HG03575 (cell line): ENCODE measurements around the gene RPP25L.

Source experiments
- ATAC-seq: cut with Tn5 transposase; IDR thresholded peaks from one replicate; pipeline ENCODE4 v1.9.1; 2021; ENCODE audit not compliant: unreplicated experiment, insufficient number of reproducible peaks, low FRiP score; ENCODE audit errors: extremely low read depth

The RPP25L gene

DNA sequence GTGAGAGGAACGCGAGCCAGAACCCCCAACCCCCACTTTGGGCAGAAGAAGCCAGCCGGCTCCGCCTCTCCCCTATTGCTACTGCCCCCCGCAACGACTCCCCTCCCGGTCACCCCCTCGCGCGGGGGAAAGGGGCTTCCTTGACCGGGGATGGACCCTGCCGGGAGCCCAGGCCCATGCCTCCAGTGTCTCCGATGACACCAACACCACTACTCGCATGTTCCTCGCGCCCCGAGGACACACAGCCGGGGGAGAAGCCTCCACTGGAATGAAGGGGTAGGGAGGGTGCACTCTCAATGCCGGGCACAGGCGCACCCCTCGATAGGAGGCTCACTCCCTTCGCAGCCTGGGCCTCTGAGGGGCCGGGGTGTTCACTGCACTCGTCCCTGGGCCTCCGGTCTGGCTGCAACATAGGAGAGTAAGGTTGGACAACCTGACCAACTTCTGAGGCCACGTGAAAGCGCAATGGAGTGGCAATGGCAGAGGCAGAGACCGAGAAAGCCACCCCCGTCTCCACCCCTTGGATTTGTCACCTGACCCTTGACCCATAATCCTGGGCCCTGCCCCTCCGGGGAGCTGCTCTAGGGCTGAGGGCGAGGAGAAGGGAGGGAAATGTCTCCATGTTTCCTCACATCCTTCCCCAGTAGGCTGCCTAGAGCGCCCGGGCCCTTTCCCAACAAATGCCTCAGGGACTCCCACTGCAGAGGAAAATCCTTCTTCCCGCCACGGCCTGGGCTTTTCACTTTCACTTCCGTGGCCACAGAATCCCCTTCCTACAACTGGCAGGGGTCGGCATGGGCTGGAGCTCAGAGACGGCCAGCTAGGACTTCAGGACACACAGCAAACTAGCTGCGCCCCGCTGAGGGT, 21.3 kb downstream of the RPP25L start:
- no peak for ATAC-seq

DNA sequence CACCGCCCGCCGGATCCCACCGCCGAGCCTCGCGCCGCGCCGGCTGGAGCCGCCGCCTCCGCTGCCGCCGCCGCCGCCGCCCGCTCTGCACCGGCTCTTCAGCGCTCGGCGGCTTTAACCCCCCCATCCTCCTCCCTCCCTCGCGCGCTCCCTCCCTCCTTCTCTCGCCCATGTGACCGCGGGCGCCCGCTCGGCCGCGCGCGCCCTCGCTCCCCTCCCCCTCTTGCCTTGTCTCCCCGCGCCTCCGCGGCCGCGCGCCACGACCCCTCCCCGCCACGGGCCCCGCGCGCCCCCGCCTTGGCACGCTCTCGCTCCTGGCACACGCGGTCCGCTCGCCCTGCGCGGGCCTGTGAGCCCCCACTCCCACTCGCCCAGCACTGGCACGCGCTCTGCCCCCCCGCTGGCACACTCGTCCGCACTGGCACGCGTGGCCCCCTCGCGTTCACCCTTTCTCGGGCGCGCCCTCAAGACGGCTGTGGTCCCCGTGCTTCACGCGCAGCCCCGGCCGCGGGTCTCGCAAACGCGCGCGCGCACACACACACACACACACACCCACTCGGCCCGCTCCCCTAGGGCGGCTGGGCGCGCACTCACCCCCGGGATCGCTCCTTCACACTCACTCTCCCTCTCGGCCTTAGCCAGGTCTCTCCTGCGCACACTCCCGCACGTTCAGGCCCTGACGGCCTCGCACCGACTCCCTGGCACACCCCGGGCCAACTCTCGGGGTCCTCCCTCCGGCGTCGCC, 22.1 kb downstream of the RPP25L start, which contains the start of gene CNTFR:
CNTFR (minus strand) TSS at position 89 of the 745 bp plus-strand sequence. CDS start 20,743 bp downstream, outside the sequence.
- no peak for ATAC-seq

GRCh38 chr9:34588671-34589635, 22.9 kb downstream of the RPP25L start:
- no peak for ATAC-seq

GRCh38 chr9:34587271-34587670, 24.6 kb downstream of the RPP25L start:
- no peak for ATAC-seq

DNA sequence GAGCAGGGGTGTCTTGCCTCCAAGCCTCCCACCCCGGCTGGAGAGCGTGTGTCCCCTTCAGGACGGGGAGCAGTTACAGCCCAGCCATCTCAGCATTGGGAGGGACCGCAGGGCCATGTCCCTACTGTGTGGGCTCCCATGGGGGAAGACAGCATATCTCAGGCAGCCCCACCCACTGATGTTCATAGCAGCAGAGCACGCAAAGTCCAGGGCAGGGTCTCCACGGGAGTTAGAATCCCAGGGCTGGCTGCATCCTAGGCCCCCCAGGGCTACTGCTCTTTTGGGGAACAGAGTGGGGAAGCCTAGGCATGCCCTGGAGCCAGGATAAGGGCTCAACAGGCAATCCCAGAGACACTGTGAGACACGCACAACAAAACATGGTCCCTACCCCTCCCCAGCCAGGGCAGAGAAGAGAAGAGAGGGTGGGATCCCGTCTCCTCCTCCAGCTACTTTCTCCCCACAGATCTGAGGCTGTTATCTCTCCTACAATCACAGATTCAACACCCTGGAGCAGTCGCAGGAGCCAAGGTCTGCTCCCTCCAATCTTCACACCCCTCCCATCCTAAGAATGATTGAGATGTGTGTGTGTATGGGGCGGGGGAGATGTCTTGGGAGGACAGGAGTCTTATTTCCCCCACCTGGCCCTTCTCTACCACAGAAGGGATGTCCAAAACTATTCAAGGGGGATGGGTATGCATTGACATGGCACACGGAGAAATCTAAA, 25.8 kb downstream of the RPP25L start:
- no peak for ATAC-seq

DNA sequence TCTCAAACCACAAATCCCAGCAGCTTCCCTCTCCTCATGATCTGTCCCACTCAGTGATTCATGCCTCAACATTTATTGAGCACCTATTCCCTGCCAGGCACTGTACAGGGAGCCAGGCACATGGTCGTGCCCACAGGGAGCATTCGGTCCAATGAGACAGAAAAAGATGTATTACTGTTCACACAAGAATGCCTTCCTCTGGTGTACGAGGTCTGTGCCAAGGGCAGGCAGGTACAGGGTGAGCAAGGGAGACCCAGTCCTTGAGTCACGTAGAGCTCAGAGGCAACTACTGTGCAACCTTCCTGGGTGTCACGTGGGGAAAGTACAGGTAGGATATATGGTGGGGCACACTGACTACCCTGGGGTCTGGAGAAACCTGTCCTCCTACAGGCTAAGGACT, 26.9 kb downstream of the RPP25L start:
- no peak for ATAC-seq

GRCh38 chr9:34582787-34583186, 29.1 kb downstream of the RPP25L start:
- ATAC-seq = no peak

- ATAC-seq = no peak
Observed at GRCh38 chr9:34581318-34581717, 30.6 kb downstream of the RPP25L start.

- ATAC-seq = no peak
Observed at GRCh38 chr9:34580358-34580757, 31.5 kb downstream of the RPP25L start.

DNA sequence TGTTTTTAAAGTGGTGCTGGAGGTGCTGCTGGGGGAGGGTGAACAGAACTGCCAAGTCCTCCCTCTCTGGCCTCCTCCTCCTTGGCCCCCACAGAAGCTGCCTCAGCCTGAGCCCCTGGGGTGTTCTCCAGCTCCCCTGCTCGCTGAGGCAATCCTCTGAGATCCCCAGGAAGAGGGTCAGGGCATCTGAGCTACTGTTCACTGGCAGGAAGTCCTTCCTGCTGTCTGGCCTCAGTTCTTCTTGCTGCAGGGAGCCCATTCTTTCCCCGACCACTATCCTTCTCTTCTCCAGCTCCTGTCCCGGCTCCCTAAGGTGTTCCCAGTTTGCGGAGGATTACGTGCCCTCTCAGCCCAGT, 32.1 kb downstream of the RPP25L start:
- ATAC-seq = no peak

- no peak for ATAC-seq
Observed at GRCh38 chr9:34579104-34579807, 32.6 kb downstream of the RPP25L start.

DNA sequence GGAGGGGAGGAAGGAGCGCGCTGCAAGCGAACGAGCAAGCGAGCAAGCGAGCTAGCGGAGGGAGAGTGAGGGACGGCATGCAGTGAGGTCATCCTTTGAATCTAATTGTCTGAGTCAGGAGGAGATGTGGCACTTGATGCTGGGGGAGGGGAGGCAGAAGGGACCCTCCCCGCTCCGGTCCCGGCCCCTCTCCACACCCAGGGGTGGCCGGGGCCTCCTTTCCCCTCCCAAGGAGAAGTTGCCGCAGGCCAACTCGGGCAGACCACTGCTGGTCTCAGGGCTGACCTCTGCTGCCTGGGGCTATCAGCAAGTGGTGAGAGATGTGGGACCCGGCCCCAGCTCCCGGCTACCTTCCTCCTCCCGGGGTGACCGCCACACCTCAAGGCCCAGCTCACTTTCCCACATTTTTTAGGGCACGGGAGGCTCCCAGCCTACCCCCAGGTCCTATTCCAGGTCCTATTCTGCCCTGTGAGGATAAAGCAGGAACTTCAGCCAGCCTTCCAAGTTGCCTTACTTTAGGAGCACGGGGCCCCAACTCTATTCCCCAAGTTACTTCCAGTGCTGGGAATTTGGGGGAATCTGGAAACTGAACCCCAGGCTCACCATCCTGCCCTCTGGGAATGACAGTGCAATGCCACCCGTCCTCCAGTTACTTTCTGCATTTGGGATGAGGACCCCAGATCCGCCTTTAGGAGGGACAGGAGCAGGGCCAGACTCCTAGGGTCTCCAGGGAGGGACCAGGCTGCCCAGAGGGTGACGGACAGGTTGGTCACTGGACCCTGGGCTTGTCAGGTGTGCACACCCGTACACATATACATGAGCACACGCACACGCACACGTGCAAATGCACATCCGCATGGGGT, 33.4 kb downstream of the RPP25L start:
- ATAC-seq = no peak

DNA sequence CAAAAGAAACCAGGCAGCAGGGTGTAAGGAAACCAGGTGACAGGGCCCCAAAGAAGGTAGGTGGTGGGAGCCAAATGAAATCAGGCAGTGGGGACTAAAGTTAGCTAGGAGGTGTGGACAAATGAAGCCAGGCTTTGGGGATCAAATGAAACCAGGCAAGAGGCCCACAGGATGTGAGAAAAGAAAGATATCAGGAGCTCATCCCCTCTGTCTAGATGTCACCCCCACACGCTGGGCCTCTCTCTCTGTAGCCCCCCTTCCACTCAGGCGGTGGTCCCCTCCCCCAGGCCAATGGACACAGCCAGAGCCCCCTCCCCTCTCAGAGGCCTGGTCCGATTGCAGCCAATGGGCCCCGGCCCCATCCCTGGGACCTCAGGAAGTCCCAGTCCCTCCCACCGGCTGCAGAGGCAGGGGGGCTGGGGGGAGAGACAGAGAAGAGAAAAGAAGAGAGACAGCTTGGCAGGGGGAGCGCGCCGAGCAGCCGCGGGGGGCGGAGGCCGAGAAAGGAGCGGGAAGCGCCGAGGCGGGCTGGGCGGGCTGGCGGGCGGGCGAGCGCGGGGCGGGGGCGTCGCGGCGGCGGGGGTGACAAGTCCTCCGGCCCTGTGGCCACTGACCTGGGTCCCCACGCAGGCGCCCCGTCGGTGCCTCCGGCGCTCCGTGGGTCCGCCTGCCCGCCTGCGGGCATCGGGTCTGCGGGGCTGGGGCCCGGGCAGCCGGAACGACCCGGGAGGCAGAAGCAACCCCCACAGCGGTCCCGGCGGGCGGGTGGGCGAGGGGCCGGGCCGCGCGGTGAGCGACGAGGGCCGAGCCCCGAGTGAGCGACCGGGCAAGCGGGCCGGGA, 34.3 kb downstream of the RPP25L start:
- ATAC-seq = no peak

- no peak for ATAC-seq
Observed at GRCh38 chr9:34576597-34577399, 35.1 kb downstream of the RPP25L start.

GRCh38 chr9:34575862-34576596, 35.9 kb downstream of the RPP25L start:
- ATAC-seq = no peak
